HEK293 (cell line): ENCODE data around the gene POLA2.

Experiments used
- GFI1B ChIP-seq: fragments of 450-650 bp; formaldehyde crosslinking; IDR thresholded peaks from 2 replicates; pipeline ENCODE4 v1.5.1; 2016; ENCODE audit warnings: missing biosample characterization, missing genetic modification characterization
- HOXA7 ChIP-seq: sonication (generic); formaldehyde crosslinking; IDR thresholded peaks from 2 replicates; pipeline ENCODE4 v1.8.1; 2022; ENCODE audit warnings: missing genetic modification reagents, borderline replicate concordance
- INSM2 ChIP-seq: fragments of 450-650 bp; formaldehyde crosslinking; IDR thresholded peaks from 2 replicates; pipeline ENCODE4 v1.5.1; 2016; ENCODE audit warnings: missing biosample characterization, missing genetic modification characterization
- KLF16 ChIP-seq: fragments of 450-650 bp; formaldehyde crosslinking; IDR thresholded peaks from 2 replicates; pipeline ENCODE4 v1.5.1; 2017; ENCODE audit warnings: missing biosample characterization, missing genetic modification characterization
- KLF17 ChIP-seq: fragments of 450-650 bp; formaldehyde crosslinking; IDR thresholded peaks from 2 replicates; pipeline ENCODE4 v1.5.1; 2016; ENCODE audit warnings: missing biosample characterization, missing genetic modification characterization
- ZBTB44 ChIP-seq: fragments of 450-650 bp; IDR thresholded peaks from 2 replicates; pipeline ENCODE4 v1.5.1; 2018; ENCODE audit warnings: missing biosample characterization, mild to moderate bottlenecking, missing genetic modification characterization
- ZBTB6 ChIP-seq: fragments of 450-650 bp; formaldehyde crosslinking; IDR thresholded peaks from 2 replicates; pipeline ENCODE4 v1.5.1; 2017; ENCODE audit warnings: missing biosample characterization, missing genetic modification characterization
- ZFHX2 ChIP-seq: fragments of 450-650 bp; formaldehyde crosslinking; conservative IDR thresholded peaks from 2 replicates; pipeline ENCODE4 v1.5.1; 2016; ENCODE audit warnings: missing biosample characterization, missing genetic modification characterization
- ZNF112 ChIP-seq: fragments of 450-650 bp; formaldehyde crosslinking; IDR thresholded peaks from 2 replicates; pipeline ENCODE4 v1.5.0; 2017; ENCODE audit warnings: missing biosample characterization, missing genetic modification characterization
- ZNF133 ChIP-seq: fragments of 450-650 bp; formaldehyde crosslinking; IDR thresholded peaks from 2 replicates; pipeline ENCODE4 v1.5.1; 2016; ENCODE audit warnings: missing biosample characterization, missing genetic modification characterization
- ZNF138 ChIP-seq: fragments of 450-650 bp; formaldehyde crosslinking; IDR thresholded peaks from 2 replicates; pipeline ENCODE4 v1.5.1; 2016; ENCODE audit warnings: missing biosample characterization, missing genetic modification characterization, borderline replicate concordance
- ZNF157 ChIP-seq: fragments of 450-650 bp; formaldehyde crosslinking; IDR thresholded peaks from 2 replicates; pipeline ENCODE4 v1.5.1; 2016; ENCODE audit warnings: missing biosample characterization, missing genetic modification characterization
- ZNF174 ChIP-seq: fragments of 450-650 bp; formaldehyde crosslinking; IDR thresholded peaks from 2 replicates; pipeline ENCODE4 v1.5.0; 2017; ENCODE audit warnings: missing biosample characterization, mild to moderate bottlenecking, missing genetic modification characterization
- ZNF18 ChIP-seq: fragments of 450-650 bp; formaldehyde crosslinking; IDR thresholded peaks from 2 replicates; pipeline ENCODE4 v1.5.1; 2016; ENCODE audit warnings: missing biosample characterization, missing genetic modification characterization
- ZNF23 ChIP-seq: fragments of 450-650 bp; formaldehyde crosslinking; IDR thresholded peaks from 2 replicates; pipeline ENCODE4 v1.5.1; 2016; ENCODE audit warnings: missing biosample characterization, missing genetic modification characterization, borderline replicate concordance
- ZNF341 ChIP-seq: fragments of 450-650 bp; formaldehyde crosslinking; IDR thresholded peaks from 2 replicates; pipeline ENCODE4; 2016; ENCODE audit warnings: low read depth, missing biosample characterization, missing genetic modification characterization
- ZNF560 ChIP-seq: fragments of 450-650 bp; formaldehyde crosslinking; IDR thresholded peaks from 2 replicates; pipeline ENCODE4 v1.5.1; 2017; ENCODE audit warnings: missing biosample characterization, missing genetic modification characterization, borderline replicate concordance
- ZNF561 ChIP-seq: fragments of 450-650 bp; IDR thresholded peaks from 2 replicates; pipeline ENCODE4 v1.5.1; 2018; ENCODE audit warnings: missing biosample characterization, missing genetic modification characterization, borderline replicate concordance
- ZNF596 ChIP-seq: fragments of 450-650 bp; IDR thresholded peaks from 2 replicates; pipeline ENCODE4 v1.5.0; 2018; ENCODE audit warnings: missing biosample characterization, mild to moderate bottlenecking, missing genetic modification characterization, moderate library complexity
- TF ChIP-seq, protein P1 (sequence below): fragments of 450-650 bp; formaldehyde crosslinking; IDR thresholded peaks from 2 replicates; pipeline ENCODE4 v1.5.1; 2016; ENCODE audit warnings: missing biosample characterization, missing genetic modification characterization
- TF ChIP-seq, protein P2 (sequence below): fragments of 450-650 bp; formaldehyde crosslinking; IDR thresholded peaks from 2 replicates; pipeline ENCODE4 v1.5.1; 2017; ENCODE audit warnings: missing biosample characterization, missing genetic modification characterization

POLA2 gene

DNA sequence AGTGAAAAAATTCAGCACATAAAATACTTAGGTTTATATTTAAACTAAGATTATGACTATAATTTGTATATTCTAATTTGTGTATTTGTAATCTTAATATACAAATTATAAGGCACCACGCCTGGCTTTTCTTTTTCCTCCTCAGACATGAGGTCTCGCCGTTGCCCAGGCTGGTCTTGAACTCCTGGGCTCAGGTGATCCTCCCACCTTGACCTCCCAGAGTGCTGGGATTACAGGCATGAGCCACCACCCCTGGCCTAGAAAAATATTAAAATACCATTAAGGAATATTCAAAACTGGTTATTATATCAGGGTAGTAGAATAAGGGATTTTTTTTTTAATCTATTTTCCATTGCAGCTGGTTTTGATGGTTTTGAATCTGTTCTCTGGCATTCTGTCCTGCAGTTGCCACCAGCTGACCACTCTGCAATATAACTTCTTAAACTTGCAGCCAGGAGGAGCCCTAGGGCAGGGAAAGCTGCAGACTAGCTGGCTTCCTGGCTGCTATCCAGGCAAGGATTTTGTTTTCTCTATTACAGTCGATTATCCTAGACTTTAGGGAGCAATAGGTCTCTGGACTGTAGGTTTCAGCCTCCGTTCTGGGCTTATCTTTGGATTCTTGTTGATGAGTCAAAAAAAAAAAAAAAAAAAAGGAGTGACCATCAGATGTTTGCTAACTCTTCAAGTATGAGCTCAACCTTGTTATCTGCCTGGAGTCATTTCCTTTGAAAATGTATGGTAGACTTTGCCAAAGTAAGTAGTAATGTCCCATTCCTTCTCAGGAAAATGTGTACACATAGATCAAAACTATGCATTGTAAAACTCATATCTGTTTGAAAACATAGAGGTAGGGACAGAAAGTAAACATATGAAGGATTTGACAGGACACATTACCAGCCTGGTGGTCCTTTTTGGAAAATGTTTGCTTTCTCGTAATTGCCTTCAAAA, 13.2 kb downstream of the POLA2 start (continued):
- TF ChIP-seq ZNF596 (tag by site-specific recombination) (no peak), ZNF112 (no peak), ZNF174 (tag by site-specific recombination) (no peak), ZNF23 (tag by site-specific recombination) (no peak), HOXA7 (CRISPR knock-in tag) (no peak), ZNF138 (no peak), ZBTB44 (tag by site-specific recombination) (0 out of 2 replicates have a peak, but pooled peaks have one; percentile 52), GFI1B (tag by site-specific recombination) (no peak), KLF16 (tag by site-specific recombination) (no peak), KLF17 (tag by site-specific recombination) (no peak), ZBTB6 (tag by site-specific recombination) (no peak), ZNF561 (tag by site-specific recombination) (no peak), ZNF18 (tag by site-specific recombination) (no peak), ZNF560 (tag by site-specific recombination) (no peak), ZFHX2 (tag by site-specific recombination) (no peak), INSM2 (tag by site-specific recombination) (no peak), ZNF133 (no peak), ZNF157 (no peak), ZNF341 (0 out of 2 replicates have a peak, but pooled peaks have one; percentile 8)
- TF ChIP-seq, protein P1, sequence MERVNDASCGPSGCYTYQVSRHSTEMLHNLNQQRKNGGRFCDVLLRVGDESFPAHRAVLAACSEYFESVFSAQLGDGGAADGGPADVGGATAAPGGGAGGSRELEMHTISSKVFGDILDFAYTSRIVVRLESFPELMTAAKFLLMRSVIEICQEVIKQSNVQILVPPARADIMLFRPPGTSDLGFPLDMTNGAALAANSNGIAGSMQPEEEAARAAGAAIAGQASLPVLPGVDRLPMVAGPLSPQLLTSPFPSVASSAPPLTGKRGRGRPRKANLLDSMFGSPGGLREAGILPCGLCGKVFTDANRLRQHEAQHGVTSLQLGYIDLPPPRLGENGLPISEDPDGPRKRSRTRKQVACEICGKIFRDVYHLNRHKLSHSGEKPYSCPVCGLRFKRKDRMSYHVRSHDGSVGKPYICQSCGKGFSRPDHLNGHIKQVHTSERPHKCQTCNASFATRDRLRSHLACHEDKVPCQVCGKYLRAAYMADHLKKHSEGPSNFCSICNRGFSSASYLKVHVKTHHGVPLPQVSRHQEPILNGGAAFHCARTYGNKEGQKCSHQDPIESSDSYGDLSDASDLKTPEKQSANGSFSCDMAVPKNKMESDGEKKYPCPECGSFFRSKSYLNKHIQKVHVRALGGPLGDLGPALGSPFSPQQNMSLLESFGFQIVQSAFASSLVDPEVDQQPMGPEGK (tag by site-specific recombination), result no peak
- TF ChIP-seq, protein P2, sequence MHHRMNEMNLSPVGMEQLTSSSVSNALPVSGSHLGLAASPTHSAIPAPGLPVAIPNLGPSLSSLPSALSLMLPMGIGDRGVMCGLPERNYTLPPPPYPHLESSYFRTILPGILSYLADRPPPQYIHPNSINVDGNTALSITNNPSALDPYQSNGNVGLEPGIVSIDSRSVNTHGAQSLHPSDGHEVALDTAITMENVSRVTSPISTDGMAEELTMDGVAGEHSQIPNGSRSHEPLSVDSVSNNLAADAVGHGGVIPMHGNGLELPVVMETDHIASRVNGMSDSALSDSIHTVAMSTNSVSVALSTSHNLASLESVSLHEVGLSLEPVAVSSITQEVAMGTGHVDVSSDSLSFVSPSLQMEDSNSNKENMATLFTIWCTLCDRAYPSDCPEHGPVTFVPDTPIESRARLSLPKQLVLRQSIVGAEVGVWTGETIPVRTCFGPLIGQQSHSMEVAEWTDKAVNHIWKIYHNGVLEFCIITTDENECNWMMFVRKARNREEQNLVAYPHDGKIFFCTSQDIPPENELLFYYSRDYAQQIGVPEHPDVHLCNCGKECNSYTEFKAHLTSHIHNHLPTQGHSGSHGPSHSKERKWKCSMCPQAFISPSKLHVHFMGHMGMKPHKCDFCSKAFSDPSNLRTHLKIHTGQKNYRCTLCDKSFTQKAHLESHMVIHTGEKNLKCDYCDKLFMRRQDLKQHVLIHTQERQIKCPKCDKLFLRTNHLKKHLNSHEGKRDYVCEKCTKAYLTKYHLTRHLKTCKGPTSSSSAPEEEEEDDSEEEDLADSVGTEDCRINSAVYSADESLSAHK (tag by site-specific recombination), result no peak
